Measurements from ENCODE around the gene CANX. TPM values are rescaled to one million over a fixed set of nuclear protein-coding genes. Genes with fewer than 3 reads are reported as not detected.

Gene CANX
- total and polyA plus RNA-seq, 2 of the 13 experiments (the other 11 are each of a cell fraction or from before 2014, with no cell fraction given) = 477 to 680 TPM

GRCh38 chr5:179680014-179680779, 18.6 kb upstream of the CANX start (continued):
- no peak for TF ChIP-seq NFYC (CRISPR knock-in tag; IDR thresholded peaks at IDR 0.05)
- TF ChIP-seq NR2F2 (IDR thresholded peaks at IDR 0.05; ENCODE audit: borderline replicate concordance, low read depth) = peak; percentile 31; the same call in 1 of the 2 replicates
- no peak for TF ChIP-seq ARNTL (CRISPR knock-in tag; IDR thresholded peaks at IDR 0.05)
- TF ChIP-seq ZBTB21 (CRISPR knock-in tag; IDR thresholded peaks at IDR 0.05) = no peak; the same call in 1 of the 2 replicates
- TF ChIP-seq, protein P1, sequence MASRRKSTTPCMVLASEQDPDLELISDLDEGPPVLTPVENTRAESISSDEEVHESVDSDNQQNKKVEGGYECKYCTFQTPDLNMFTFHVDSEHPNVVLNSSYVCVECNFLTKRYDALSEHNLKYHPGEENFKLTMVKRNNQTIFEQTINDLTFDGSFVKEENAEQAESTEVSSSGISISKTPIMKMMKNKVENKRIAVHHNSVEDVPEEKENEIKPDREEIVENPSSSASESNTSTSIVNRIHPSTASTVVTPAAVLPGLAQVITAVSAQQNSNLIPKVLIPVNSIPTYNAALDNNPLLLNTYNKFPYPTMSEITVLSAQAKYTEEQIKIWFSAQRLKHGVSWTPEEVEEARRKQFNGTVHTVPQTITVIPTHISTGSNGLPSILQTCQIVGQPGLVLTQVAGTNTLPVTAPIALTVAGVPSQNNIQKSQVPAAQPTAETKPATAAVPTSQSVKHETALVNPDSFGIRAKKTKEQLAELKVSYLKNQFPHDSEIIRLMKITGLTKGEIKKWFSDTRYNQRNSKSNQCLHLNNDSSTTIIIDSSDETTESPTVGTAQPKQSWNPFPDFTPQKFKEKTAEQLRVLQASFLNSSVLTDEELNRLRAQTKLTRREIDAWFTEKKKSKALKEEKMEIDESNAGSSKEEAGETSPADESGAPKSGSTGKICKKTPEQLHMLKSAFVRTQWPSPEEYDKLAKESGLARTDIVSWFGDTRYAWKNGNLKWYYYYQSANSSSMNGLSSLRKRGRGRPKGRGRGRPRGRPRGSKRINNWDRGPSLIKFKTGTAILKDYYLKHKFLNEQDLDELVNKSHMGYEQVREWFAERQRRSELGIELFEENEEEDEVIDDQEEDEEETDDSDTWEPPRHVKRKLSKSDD (CRISPR knock-in tag; IDR thresholded peaks at IDR 0.05; ENCODE audit: low read depth) = no peak
- TF ChIP-seq ZBTB42 (CRISPR knock-in tag; IDR thresholded peaks at IDR 0.05) = no peak
- peak; percentile 69; the same call in 1 of the 2 replicates for TF ChIP-seq ZNF224 (CRISPR knock-in tag; IDR thresholded peaks at IDR 0.05)
- no peak for TF ChIP-seq ZNF773 (CRISPR knock-in tag; IDR thresholded peaks at IDR 0.05; ENCODE audit: borderline replicate concordance)
- TF ChIP-seq ZBTB7A (CRISPR knock-in tag; IDR thresholded peaks at IDR 0.05) = no peak
- no peak for TF ChIP-seq ZNF138 (CRISPR knock-in tag; IDR thresholded peaks at IDR 0.05; ENCODE audit: low read depth)
- no peak for TF ChIP-seq ZFP37 (CRISPR knock-in tag; IDR thresholded peaks at IDR 0.05; ENCODE audit: borderline replicate concordance)
- peak; percentile 90 for TF ChIP-seq SALL1 (CRISPR knock-in tag; IDR thresholded peaks at IDR 0.05)
- peak; percentile 88 for TF ChIP-seq ZNF644 (CRISPR knock-in tag; IDR thresholded peaks at IDR 0.05; ENCODE audit: low read depth)
- TF ChIP-seq, protein P2, sequence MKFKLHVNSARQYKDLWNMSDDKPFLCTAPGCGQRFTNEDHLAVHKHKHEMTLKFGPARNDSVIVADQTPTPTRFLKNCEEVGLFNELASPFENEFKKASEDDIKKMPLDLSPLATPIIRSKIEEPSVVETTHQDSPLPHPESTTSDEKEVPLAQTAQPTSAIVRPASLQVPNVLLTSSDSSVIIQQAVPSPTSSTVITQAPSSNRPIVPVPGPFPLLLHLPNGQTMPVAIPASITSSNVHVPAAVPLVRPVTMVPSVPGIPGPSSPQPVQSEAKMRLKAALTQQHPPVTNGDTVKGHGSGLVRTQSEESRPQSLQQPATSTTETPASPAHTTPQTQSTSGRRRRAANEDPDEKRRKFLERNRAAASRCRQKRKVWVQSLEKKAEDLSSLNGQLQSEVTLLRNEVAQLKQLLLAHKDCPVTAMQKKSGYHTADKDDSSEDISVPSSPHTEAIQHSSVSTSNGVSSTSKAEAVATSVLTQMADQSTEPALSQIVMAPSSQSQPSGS (CRISPR knock-in tag; IDR thresholded peaks at IDR 0.05) = no peak; the same call in 1 of the 2 replicates
- TF ChIP-seq ZNF788 (CRISPR knock-in tag; IDR thresholded peaks at IDR 0.05; ENCODE audit: borderline replicate concordance) = peak; percentile 89; the same call in 1 of the 2 replicates
- peak; percentile 71 for TF ChIP-seq DPF2 (CRISPR knock-in tag; IDR thresholded peaks at IDR 0.05; ENCODE audit: borderline replicate concordance, low read depth)
- no peak for TF ChIP-seq TAF15 (IDR thresholded peaks at IDR 0.05; ENCODE audit: low read depth, low read length, poor library complexity, severe bottlenecking)
- no peak for TF ChIP-seq CAMTA2 (CRISPR knock-in tag; IDR thresholded peaks at IDR 0.05; ENCODE audit: borderline replicate concordance)
- TF ChIP-seq TEAD3 (CRISPR knock-in tag; optimal IDR thresholded peaks at IDR 0.05; ENCODE audit: borderline replicate concordance) = peak; percentile 46
- no peak for TF ChIP-seq ATF7-NPFF (CRISPR knock-in tag; IDR thresholded peaks at IDR 0.05; ENCODE audit: low read depth)
- TF ChIP-seq, protein P3, sequence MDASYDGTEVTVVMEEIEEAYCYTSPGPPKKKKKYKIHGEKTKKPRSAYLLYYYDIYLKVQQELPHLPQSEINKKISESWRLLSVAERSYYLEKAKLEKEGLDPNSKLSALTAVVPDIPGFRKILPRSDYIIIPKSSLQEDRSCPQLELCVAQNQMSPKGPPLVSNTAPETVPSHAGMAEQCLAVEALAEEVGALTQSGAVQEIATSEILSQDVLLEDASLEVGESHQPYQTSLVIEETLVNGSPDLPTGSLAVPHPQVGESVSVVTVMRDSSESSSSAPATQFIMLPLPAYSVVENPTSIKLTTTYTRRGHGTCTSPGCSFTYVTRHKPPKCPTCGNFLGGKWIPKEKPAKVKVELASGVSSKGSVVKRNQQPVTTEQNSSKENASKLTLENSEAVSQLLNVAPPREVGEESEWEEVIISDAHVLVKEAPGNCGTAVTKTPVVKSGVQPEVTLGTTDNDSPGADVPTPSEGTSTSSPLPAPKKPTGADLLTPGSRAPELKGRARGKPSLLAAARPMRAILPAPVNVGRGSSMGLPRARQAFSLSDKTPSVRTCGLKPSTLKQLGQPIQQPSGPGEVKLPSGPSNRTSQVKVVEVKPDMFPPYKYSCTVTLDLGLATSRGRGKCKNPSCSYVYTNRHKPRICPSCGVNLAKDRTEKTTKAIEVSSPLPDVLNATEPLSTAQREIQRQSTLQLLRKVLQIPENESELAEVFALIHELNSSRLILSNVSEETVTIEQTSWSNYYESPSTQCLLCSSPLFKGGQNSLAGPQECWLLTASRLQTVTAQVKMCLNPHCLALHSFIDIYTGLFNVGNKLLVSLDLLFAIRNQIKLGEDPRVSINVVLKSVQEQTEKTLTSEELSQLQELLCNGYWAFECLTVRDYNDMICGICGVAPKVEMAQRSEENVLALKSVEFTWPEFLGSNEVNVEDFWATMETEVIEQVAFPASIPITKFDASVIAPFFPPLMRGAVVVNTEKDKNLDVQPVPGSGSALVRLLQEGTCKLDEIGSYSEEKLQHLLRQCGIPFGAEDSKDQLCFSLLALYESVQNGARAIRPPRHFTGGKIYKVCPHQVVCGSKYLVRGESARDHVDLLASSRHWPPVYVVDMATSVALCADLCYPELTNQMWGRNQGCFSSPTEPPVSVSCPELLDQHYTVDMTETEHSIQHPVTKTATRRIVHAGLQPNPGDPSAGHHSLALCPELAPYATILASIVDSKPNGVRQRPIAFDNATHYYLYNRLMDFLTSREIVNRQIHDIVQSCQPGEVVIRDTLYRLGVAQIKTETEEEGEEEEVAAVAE (CRISPR knock-in tag; IDR thresholded peaks at IDR 0.05; ENCODE audit: borderline replicate concordance) = 0 out of 2 replicates have a peak, but pooled peaks have one; percentile 2
- peak; percentile 85; the same call in 1 of the 2 replicates for TF ChIP-seq ZNF891 (CRISPR knock-in tag; IDR thresholded peaks at IDR 0.05)

Data from HepG2 (cell line).